H9 (cell line): ENCODE measurements around the gene SNN. TPM values are rescaled to one million over a fixed set of nuclear protein-coding genes. Genes with fewer than 3 reads are reported as not detected.

ENCODE experiments used
- DNase-seq: peaks from one replicate; pipeline ENCODE4 v3.0.0-alpha.2; 2017
- H2AFZ ChIP-seq: one replicate; pipeline ENCODE4 v1.6.1; 2013; ENCODE audit warnings: mild to moderate bottlenecking, low read length, control low read depth, moderate library complexity
- H2AK5ac ChIP-seq: 2 replicates; pipeline ENCODE4 v1.6.1; 2013; ENCODE audit warnings: low read length, control low read depth, mixed read lengths; ENCODE audit not compliant: insufficient read length
- H2BK120ac ChIP-seq: one replicate; pipeline ENCODE4 v1.6.1; 2013; ENCODE audit warnings: low read depth, mild to moderate bottlenecking, low read length, control low read depth, inconsistent platforms; ENCODE audit not compliant: poor library complexity, severe bottlenecking
- H2BK12ac ChIP-seq: 2 replicates; pipeline ENCODE4 v1.6.1; 2013; ENCODE audit warnings: low read length, control low read depth, mixed read lengths, low read depth; ENCODE audit not compliant: insufficient read length
- H2BK15ac ChIP-seq: 2 replicates; pipeline ENCODE4 v1.6.1; 2013; ENCODE audit warnings: low read depth, low read length, control low read depth
- H2BK20ac ChIP-seq: one replicate; pipeline ENCODE4 v1.6.1; 2013; ENCODE audit warnings: low read depth, mild to moderate bottlenecking, low read length, control low read depth, inconsistent platforms; ENCODE audit not compliant: poor library complexity, severe bottlenecking
- H2BK5ac ChIP-seq: 2 replicates; pipeline ENCODE4 v1.6.1; 2013; ENCODE audit warnings: low read length, control low read depth, mixed read lengths; ENCODE audit not compliant: insufficient read length
- H3K14ac ChIP-seq: 2 replicates; pipeline ENCODE4 v1.6.1; 2013; ENCODE audit warnings: low read length, control low read depth; ENCODE audit not compliant: insufficient read depth
- H3K18ac ChIP-seq: 2 replicates; pipeline ENCODE4 v1.6.1; 2013; ENCODE audit warnings: low read depth, mild to moderate bottlenecking, mixed read lengths, low read length, control low read depth; ENCODE audit not compliant: insufficient read length
- H3K23ac ChIP-seq: 2 replicates; pipeline ENCODE4 v1.6.1; 2013; ENCODE audit warnings: low read length, control low read depth, mixed read lengths, low read depth; ENCODE audit not compliant: insufficient read length
- H3K23me2 ChIP-seq: 2 replicates; pipeline ENCODE4 v1.6.1; 2013; ENCODE audit warnings: low read depth, mild to moderate bottlenecking, mixed read lengths, low read length, control low read depth; ENCODE audit not compliant: insufficient read length, poor library complexity, severe bottlenecking
- H3K27ac ChIP-seq: 2 replicates; pipeline ENCODE4 v1.5.1; 2013; ENCODE audit warnings: low read length, control low read depth, mixed read lengths, low read depth; ENCODE audit not compliant: insufficient read length
- H3K27me3 ChIP-seq: 2 replicates; pipeline ENCODE4 v1.6.1; 2013; ENCODE audit warnings: low read length, control low read depth, inconsistent platforms; ENCODE audit not compliant: insufficient read depth
- H3K4ac ChIP-seq: 2 replicates; pipeline ENCODE4 v1.6.1; 2013; ENCODE audit warnings: low read depth, mild to moderate bottlenecking, control low read depth, inconsistent platforms, low read length, moderate library complexity
- H3K4me1 ChIP-seq: 2 replicates; pipeline ENCODE4 v1.6.1; 2013; ENCODE audit warnings: low read length, control low read depth, inconsistent platforms; ENCODE audit not compliant: insufficient read depth
- H3K4me2 ChIP-seq: 2 replicates; pipeline ENCODE4 v1.6.1; 2013; ENCODE audit warnings: low read length, control low read depth, mixed read lengths; ENCODE audit not compliant: insufficient read length, insufficient read depth
- H3K56ac ChIP-seq: 2 replicates; pipeline ENCODE4 v1.6.1; 2013; ENCODE audit warnings: low read depth, mild to moderate bottlenecking, mixed read lengths, low read length, control low read depth; ENCODE audit not compliant: insufficient read length
- H3K79me1 ChIP-seq: 2 replicates; pipeline ENCODE4 v1.6.1; 2013; ENCODE audit warnings: low read depth, mild to moderate bottlenecking, moderate library complexity, low read length, control low read depth, inconsistent platforms; ENCODE audit not compliant: insufficient read depth, poor library complexity, severe bottlenecking
- H3K79me2 ChIP-seq: 2 replicates; pipeline ENCODE4 v1.6.1; 2013; ENCODE audit warnings: low read length, control low read depth, inconsistent platforms; ENCODE audit not compliant: insufficient read depth
- H3K9ac ChIP-seq: 2 replicates; pipeline ENCODE4 v1.6.1; 2013; ENCODE audit warnings: low read length, control low read depth, mixed read lengths; ENCODE audit not compliant: insufficient read length; ENCODE audit errors: extremely low read depth
- H3K9me3 ChIP-seq: one replicate; pipeline ENCODE4 v1.6.1; 2013; ENCODE audit warnings: low read depth, low read length, inconsistent platforms; ENCODE audit not compliant: control insufficient read depth
- H3T11ph ChIP-seq: one replicate; pipeline ENCODE4 v1.6.1; 2013; ENCODE audit warnings: mild to moderate bottlenecking, low read length, control low read depth, inconsistent platforms
- H4K20me1 ChIP-seq: one replicate; pipeline ENCODE4 v1.6.1; 2013; ENCODE audit not compliant: control insufficient read depth, insufficient read length, insufficient read depth
- H4K5ac ChIP-seq: 2 replicates; pipeline ENCODE4 v1.6.1; 2013; ENCODE audit warnings: low read depth, mild to moderate bottlenecking, mixed read lengths, low read length, control low read depth; ENCODE audit not compliant: insufficient read length
- H4K8ac ChIP-seq: replicated peaks from 2 replicates; pipeline ENCODE4 v1.6.1; 2013; ENCODE audit warnings: low read length, control low read depth, mixed read lengths, low read depth; ENCODE audit not compliant: insufficient read length
- H4K91ac ChIP-seq: 2 replicates; pipeline ENCODE4 v1.6.1; 2013; ENCODE audit warnings: low read depth, mild to moderate bottlenecking, moderate library complexity, mixed read lengths, low read length, control low read depth; ENCODE audit not compliant: insufficient read length
- H3K27ac Mint-ChIP-seq, 3 experiments: 2 replicates in 2 of 3; 3 replicates in 1 of 3; pipeline ENCODE4 v1.8.0; 2020 to 2021; ENCODE audit warnings: mixed read lengths in 3 of 3, mild to moderate bottlenecking in 1 of 3, moderate library complexity in 1 of 3
- H3K27me3 Mint-ChIP-seq: 2 replicates; pipeline ENCODE4 v1.8.0; 2021; ENCODE audit warnings: low read depth, mild to moderate bottlenecking, moderate library complexity, mixed read lengths
- H3K36me3 Mint-ChIP-seq, 3 experiments: 2 replicates in 2 of 3; 3 replicates in 1 of 3; pipeline ENCODE4 v1.8.0; 2020 to 2021; ENCODE audit warnings: low read depth in 3 of 3, mixed read lengths in 3 of 3; ENCODE audit not compliant: insufficient read depth in 1 of 3
- H3K4me1 Mint-ChIP-seq, 2 experiments: 2 replicates each; pipeline ENCODE4 v1.8.0; 2020; ENCODE audit warnings: mixed read lengths in 2 of 2
- H3K4me3 Mint-ChIP-seq, 2 experiments: 2 replicates in 1 of 2; 3 replicates in 1 of 2; pipeline ENCODE4 v1.8.0; 2020 to 2021; ENCODE audit warnings: mild to moderate bottlenecking in 2 of 2, mixed read lengths in 2 of 2, moderate library complexity in 1 of 2
- H3K9me3 Mint-ChIP-seq, 2 experiments: 2 replicates in 1 of 2; 3 replicates in 1 of 2; pipeline ENCODE4 v1.8.0; 2020; ENCODE audit warnings: mild to moderate bottlenecking in 2 of 2, mixed read lengths in 2 of 2, moderate library complexity in 1 of 2
- CTCF ChIP-seq: fragments of 200-600 bp; sonication (generic); conservative IDR thresholded peaks from 3 replicates; pipeline ENCODE4 v1.8.0; 2021; ENCODE audit warnings: antibody characterized with exemption, mild to moderate bottlenecking
- WGBS: extraction: QIAGEN DNeasy Blood & Tissue Kit; methylation state at CpG from one replicate; pipeline ENCODE4 v1.1.7; 2013; ENCODE audit warnings: missing lambda C conversion rate, low lambda C conversion rate, mixed read lengths; ENCODE audit not compliant: insufficient read length; ENCODE audit errors: extremely low coverage; 5-methylcytosine and 5-hydroxymethylcytosine counted together
- total RNA-seq: library from RNA; stranded (reverse); gene quantifications from 2 replicates; pipeline ENCODE4 v1.2.1, GENCODE V29; 2021

Gene SNN
- total RNA-seq, 1 experiment from 2014 or later, result 44.2 TPM

- H3K79me1 ChIP-seq, result peaks cover 3% of the 10 kb centered on the region
- Mint-ChIP-seq H3K36me3 (peaks cover 22 to 46% (median 40%) of the 10 kb centered on the region in 3 experiments), H3K9me3 (no peaks in the 10 kb centered on the region), H3K27me3 (no peaks in the 10 kb centered on the region), H3K4me3 (no peak overlapping the region), H3K4me1 (peaks cover 21 to 27% of the 10 kb centered on the region in 2 experiments), H3K27ac (peak overlapping the region in 2 of 3 experiments; percentile 89 to 92; a peak in 3 of 7 replicates)
- no peak overlapping the region for H3K9ac ChIP-seq
- peaks cover 2% of the 10 kb centered on the region for H4K20me1 ChIP-seq
- H4K8ac ChIP-seq, result no peak overlapping the region
- no peaks in the 10 kb centered on the region for H3K4me1 ChIP-seq
- no CpG with 5 or more reads among the region's 14 CpGs for WGBS
- no peak overlapping the region for H2AK5ac ChIP-seq
- H3K4me2 ChIP-seq, result no peak overlapping the region
- no peak overlapping the region for H3K23ac ChIP-seq
- no peak overlapping the region for H3K14ac ChIP-seq
- no peak for DNase-seq
- H2AFZ ChIP-seq, result no peak overlapping the region
- H3K9me3 ChIP-seq, result no peaks in the 10 kb centered on the region
- TF ChIP-seq CTCF, result no peak
- H3K56ac ChIP-seq, result no peak overlapping the region
- H3K4ac ChIP-seq, result no peak overlapping the region
- no peaks in the 10 kb centered on the region for H3K27me3 ChIP-seq
- no peak overlapping the region for H4K91ac ChIP-seq
- H2BK120ac ChIP-seq, result no peak overlapping the region
- H3K23me2 ChIP-seq, result no peaks in the 10 kb centered on the region
- H3T11ph ChIP-seq, result no peak overlapping the region
- H3K27ac ChIP-seq, result no peak overlapping the region
- no peaks in the 10 kb centered on the region; the same call in 1 of the 2 replicates for H3K79me2 ChIP-seq
- H2BK5ac ChIP-seq, result no peak overlapping the region
- no peak overlapping the region for H4K5ac ChIP-seq
- no peak overlapping the region for H2BK12ac ChIP-seq
- no peak overlapping the region for H3K18ac ChIP-seq
- no peak overlapping the region for H2BK20ac ChIP-seq
- no peak overlapping the region for H2BK15ac ChIP-seq
Measured at GRCh38 chr16:11676799-11677198, 8.5 kb downstream of the SNN start.
